Neural progenitor cell (in vitro differentiated cells): ENCODE measurements around the gene RNF212B. TPM values are rescaled to one million over a fixed set of nuclear protein-coding genes. Genes with fewer than 3 reads are reported as not detected.

Experiments
- small RNA-seq: library from RNA; depleted of rRNA; stranded (forward); fragments of <200 nt; gene quantifications from one replicate; pipeline ENCODE3, GENCODE V24; 2015
- total RNA-seq: library from RNA; depleted of rRNA; stranded (reverse); fragments of >200 nt; gene quantifications from 2 replicates; pipeline ENCODE4 v1.2.3, GENCODE V29; 2015; ENCODE audit warnings: low replicate concordance

Gene RNF212B
- total RNA-seq, 1 donor from 2014 or later, result not detected

Small RNA genes within 50 kb of the gene (small RNA-seq; reads per million reads assigned to genes)
- not detected for gene AL049829.1
- gene RNU6-1046P, result not detected

Other genes with a start within 250 kb of the RNF212B start
- 8.2 and 11.0 TPM in 2 replicates for gene C14orf93, start 227.8 kb upstream of the RNF212B start, total RNA-seq
- 154 and 223 TPM in 2 replicates for gene PSMB5, start 203.0 kb upstream of the RNF212B start, total RNA-seq
- not detected in 2 replicates for gene PSMB11, start 195.7 kb upstream of the RNF212B start, total RNA-seq
- 15.0 and 35.9 TPM in 2 replicates for gene CDH24, start 180.4 kb upstream of the RNF212B start, total RNA-seq
- gene ACIN1, start 142.8 kb upstream of the RNF212B start, total RNA-seq, result 184 and 215 TPM in 2 replicates
- 32.0 and 37.5 TPM in 2 replicates for gene C14orf119, start 142.4 kb upstream of the RNF212B start, total RNA-seq
- 0.06 TPM in 1 of 2 replicates, not detected in the other for gene CIROP, start 132.9 kb upstream of the RNF212B start, total RNA-seq
- gene CEBPE, start 118.7 kb upstream of the RNF212B start, total RNA-seq, result not detected in 2 replicates
- gene SLC7A8, start 54.3 kb upstream of the RNF212B start, total RNA-seq, result 56.5 and 83.7 TPM in 2 replicates
- 21.0 and 22.7 TPM in 2 replicates for gene HOMEZ, start 48.2 kb downstream of the RNF212B start, total RNA-seq
- gene PPP1R3E, start 64.9 kb downstream of the RNF212B start, total RNA-seq, result 6.3 and 10.6 TPM in 2 replicates
- 14.9 and 18.0 TPM in 2 replicates for gene BCL2L2, start 68.9 kb downstream of the RNF212B start, total RNA-seq
- 264 and 298 TPM in 2 replicates for gene PABPN1, start 83.5 kb downstream of the RNF212B start, total RNA-seq
- gene SLC22A17, start 115.0 kb downstream of the RNF212B start, total RNA-seq, result 22.2 and 80.8 TPM in 2 replicates
- gene EFS, start 127.2 kb downstream of the RNF212B start, total RNA-seq, result 21.7 and 74.3 TPM in 2 replicates
- not detected in 2 replicates for gene IL25, start 134.9 kb downstream of the RNF212B start, total RNA-seq
- 4.3 and 6.9 TPM in 2 replicates for gene CMTM5, start 139.1 kb downstream of the RNF212B start, total RNA-seq
- gene MYH6, start 170.3 kb downstream of the RNF212B start, total RNA-seq, result 0.03 TPM in 1 of 2 replicates, not detected in the other
- 0.19 TPM in 1 of 2 replicates, not detected in the other for gene MYH7, start 197.7 kb downstream of the RNF212B start, total RNA-seq
- 51.1 and 60.1 TPM in 2 replicates for gene NGDN, start 231.8 kb downstream of the RNF212B start, total RNA-seq